HepG2 (cell line): ENCODE data around the gene DENND11. TPM values are rescaled to one million over a fixed set of nuclear protein-coding genes. Genes with fewer than 3 reads are reported as not detected.
A peak's percentile ranks its signal among the peaks of the same experiment; 100 is the strongest.

Experiments used
- AHR ChIP-seq: IDR thresholded peaks from 2 replicates; pipeline ENCODE4 v1.6.1; 2018; ENCODE audit warnings: missing genetic modification reagents, missing compliant biosample characterization
- EP300 ChIP-seq, 3 experiments: sonication (generic) in 1 of 3; formaldehyde crosslinking in 1 of 3; IDR thresholded peaks; 2 replicates each; pipeline versions ENCODE4 v1.5.1 to v1.6.1; 2011 to 2020; ENCODE audit warnings: low read depth in 2 of 3, low read length in 2 of 3, borderline replicate concordance in 1 of 3, improper control_type of control experiment in 1 of 3, mild to moderate bottlenecking in 1 of 3, missing genetic modification reagents in 1 of 3, moderate library complexity in 1 of 3
- NFKBIZ ChIP-seq: IDR thresholded peaks from 2 replicates; pipeline ENCODE4 v1.6.1; 2018; ENCODE audit warnings: missing genetic modification reagents, missing compliant biosample characterization
- RAD21 ChIP-seq: fragments of 450-650 bp; formaldehyde crosslinking; IDR thresholded peaks from 2 replicates; pipeline ENCODE4 v1.5.0; 2020; ENCODE audit warnings: mild to moderate bottlenecking
- TBL1XR1 ChIP-seq: fragments of 150-350 bp; IDR thresholded peaks from 2 replicates; pipeline ENCODE4 v1.6.1; 2014; ENCODE audit warnings: borderline replicate concordance, low read length; ENCODE audit not compliant: partially characterized antibody
- polyA plus RNA-seq, 8 experiments: library from polyadenylated mRNA; depleted of rRNA in 3 of 8; stranded (reverse) in 7 of 8; unstranded in 1 of 8; fragments of >200 nt; fragmentation: Illumina TruSeq in 4 of 8; extraction: Trizol in 4 of 8; gene quantifications; 2 replicates each; pipeline versions ENCODE4 v1.2.1 to v1.2.3, GENCODE V29; 2011 to 2016; ENCODE audit warnings: low read depth in 4 of 8, missing spikeins in 1 of 8, mixed read lengths in 1 of 8; ENCODE audit not compliant: insufficient read depth in 1 of 8
- total RNA-seq, 5 experiments: library from RNA; depleted of rRNA; stranded (reverse); fragments of >200 nt; fragmentation: Illumina TruSeq; extraction: Trizol; gene quantifications; 2 replicates each; pipeline ENCODE4 v1.2.3, GENCODE V29; 2016; ENCODE audit warnings: low read depth in 1 of 5
- TF ChIP-seq, protein P1 (sequence below), 2 experiments: fragments of 450-650 bp in 1 of 2; sonication (generic) in 1 of 2; formaldehyde crosslinking in 1 of 2; IDR thresholded peaks; 2 replicates each; pipeline versions ENCODE4 v1.6.1 to v1.8.0; 2016 to 2022; ENCODE audit warnings: antibody characterized with exemption in 1 of 2, mild to moderate bottlenecking in 1 of 2, missing genetic modification reagents in 1 of 2
- TF ChIP-seq, protein P2 (sequence below): sonication (generic); formaldehyde crosslinking; IDR thresholded peaks from 2 replicates; pipeline ENCODE4 v1.4.0; 2020; ENCODE audit warnings: missing genetic modification reagents
- TF ChIP-seq, protein P3 (sequence below): sonication (generic); formaldehyde crosslinking; IDR thresholded peaks from 2 replicates; pipeline ENCODE4 v1.8.0; 2023; ENCODE audit warnings: mild to moderate bottlenecking, missing genetic modification reagents
- TF ChIP-seq, protein P4 (sequence below): conservative IDR thresholded peaks from 2 replicates; pipeline ENCODE4 v1.6.1; 2018; ENCODE audit warnings: missing genetic modification reagents

The DENND11 gene
- total and polyA plus RNA-seq, 2 of the 13 experiments (the other 11 are each of a cell fraction or from before 2014, with no cell fraction given) = 7.1 to 10.5 TPM

DNA sequence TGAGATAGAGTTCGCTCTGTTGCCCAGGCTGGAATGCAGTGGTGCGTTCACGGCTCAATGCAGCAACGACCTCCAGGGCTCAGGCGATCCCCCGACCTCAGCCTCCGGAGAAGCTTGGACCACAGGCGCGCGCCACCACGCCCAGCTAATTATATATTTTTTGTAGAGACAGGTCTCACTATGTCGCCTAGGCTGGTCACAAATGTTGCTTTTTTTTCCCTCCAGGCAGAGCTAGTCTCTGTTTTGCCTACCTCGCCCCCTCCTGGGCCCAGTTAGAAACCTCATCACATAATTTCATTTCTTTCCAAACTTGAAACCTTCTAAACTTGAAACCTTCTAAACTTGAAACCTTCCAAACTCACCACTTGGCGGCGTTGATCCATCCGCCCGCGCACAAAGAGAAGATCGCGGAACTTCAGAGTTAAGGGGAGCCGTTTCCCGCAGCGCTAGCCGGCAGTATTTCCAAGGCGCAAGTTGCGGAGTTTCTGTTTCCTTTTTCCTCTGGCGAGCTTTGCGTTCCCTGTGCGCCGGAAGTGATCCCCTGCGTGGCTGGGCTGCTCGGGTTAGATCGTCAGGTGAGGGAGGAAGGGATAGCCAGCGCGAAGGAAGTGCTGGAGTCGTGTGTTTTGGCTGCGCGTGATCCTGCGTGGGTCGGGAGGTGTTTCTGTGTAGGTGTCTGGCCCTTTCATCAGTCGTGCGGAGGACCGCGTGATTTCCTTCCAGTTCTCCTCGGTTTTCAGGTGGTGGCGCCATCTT is 36.0 kb upstream of the DENND11 start, which contains the start of gene SSBP1 (continued):
- TF ChIP-seq, protein P1, sequence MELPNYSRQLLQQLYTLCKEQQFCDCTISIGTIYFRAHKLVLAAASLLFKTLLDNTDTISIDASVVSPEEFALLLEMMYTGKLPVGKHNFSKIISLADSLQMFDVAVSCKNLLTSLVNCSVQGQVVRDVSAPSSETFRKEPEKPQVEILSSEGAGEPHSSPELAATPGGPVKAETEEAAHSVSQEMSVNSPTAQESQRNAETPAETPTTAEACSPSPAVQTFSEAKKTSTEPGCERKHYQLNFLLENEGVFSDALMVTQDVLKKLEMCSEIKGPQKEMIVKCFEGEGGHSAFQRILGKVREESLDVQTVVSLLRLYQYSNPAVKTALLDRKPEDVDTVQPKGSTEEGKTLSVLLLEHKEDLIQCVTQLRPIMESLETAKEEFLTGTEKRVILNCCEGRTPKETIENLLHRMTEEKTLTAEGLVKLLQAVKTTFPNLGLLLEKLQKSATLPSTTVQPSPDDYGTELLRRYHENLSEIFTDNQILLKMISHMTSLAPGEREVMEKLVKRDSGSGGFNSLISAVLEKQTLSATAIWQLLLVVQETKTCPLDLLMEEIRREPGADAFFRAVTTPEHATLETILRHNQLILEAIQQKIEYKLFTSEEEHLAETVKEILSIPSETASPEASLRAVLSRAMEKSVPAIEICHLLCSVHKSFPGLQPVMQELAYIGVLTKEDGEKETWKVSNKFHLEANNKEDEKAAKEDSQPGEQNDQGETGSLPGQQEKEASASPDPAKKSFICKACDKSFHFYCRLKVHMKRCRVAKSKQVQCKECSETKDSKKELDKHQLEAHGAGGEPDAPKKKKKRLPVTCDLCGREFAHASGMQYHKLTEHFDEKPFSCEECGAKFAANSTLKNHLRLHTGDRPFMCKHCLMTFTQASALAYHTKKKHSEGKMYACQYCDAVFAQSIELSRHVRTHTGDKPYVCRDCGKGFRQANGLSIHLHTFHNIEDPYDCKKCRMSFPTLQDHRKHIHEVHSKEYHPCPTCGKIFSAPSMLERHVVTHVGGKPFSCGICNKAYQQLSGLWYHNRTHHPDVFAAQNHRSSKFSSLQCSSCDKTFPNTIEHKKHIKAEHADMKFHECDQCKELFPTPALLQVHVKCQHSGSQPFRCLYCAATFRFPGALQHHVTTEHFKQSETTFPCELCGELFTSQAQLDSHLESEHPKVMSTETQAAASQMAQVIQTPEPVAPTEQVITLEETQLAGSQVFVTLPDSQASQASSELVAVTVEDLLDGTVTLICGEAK (IDR thresholded peaks at IDR 0.05) = peak; percentile 93
- TF ChIP-seq, protein P1 (CRISPR knock-in tag; IDR thresholded peaks at IDR 0.05) = peak; percentile 75
- TF ChIP-seq, protein P2, sequence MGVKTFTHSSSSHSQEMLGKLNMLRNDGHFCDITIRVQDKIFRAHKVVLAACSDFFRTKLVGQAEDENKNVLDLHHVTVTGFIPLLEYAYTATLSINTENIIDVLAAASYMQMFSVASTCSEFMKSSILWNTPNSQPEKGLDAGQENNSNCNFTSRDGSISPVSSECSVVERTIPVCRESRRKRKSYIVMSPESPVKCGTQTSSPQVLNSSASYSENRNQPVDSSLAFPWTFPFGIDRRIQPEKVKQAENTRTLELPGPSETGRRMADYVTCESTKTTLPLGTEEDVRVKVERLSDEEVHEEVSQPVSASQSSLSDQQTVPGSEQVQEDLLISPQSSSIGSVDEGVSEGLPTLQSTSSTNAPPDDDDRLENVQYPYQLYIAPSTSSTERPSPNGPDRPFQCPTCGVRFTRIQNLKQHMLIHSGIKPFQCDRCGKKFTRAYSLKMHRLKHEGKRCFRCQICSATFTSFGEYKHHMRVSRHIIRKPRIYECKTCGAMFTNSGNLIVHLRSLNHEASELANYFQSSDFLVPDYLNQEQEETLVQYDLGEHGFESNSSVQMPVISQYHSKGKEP (CRISPR knock-in tag) = 0 out of 2 replicates have a peak, but pooled peaks have one; percentile 58
- TF ChIP-seq, protein P3, sequence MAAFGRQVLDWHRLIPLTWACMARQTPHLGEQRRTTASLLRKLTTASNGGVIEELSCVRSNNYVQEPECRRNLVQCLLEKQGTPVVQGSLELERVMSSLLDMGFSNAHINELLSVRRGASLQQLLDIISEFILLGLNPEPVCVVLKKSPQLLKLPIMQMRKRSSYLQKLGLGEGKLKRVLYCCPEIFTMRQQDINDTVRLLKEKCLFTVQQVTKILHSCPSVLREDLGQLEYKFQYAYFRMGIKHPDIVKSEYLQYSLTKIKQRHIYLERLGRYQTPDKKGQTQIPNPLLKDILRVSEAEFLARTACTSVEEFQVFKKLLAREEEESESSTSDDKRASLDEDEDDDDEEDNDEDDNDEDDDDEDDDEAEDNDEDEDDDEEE = no peak
- peak; percentile 83 for TF ChIP-seq TBL1XR1
- no peak; the same call in 1 of the 2 replicates for TF ChIP-seq AHR (CRISPR knock-in tag)
- TF ChIP-seq, protein P4, sequence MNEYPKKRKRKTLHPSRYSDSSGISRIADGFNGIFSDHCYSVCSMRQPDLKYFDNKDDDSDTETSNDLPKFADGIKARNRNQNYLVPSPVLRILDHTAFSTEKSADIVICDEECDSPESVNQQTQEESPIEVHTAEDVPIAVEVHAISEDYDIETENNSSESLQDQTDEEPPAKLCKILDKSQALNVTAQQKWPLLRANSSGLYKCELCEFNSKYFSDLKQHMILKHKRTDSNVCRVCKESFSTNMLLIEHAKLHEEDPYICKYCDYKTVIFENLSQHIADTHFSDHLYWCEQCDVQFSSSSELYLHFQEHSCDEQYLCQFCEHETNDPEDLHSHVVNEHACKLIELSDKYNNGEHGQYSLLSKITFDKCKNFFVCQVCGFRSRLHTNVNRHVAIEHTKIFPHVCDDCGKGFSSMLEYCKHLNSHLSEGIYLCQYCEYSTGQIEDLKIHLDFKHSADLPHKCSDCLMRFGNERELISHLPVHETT = peak; percentile 84
- TF ChIP-seq EP300 (IDR thresholded peaks at IDR 0.05; ENCODE audit: low read depth in 2 of 2, low read length in 2 of 2) = peak; percentile 48 to 70; a peak in 2 of 4 replicates
- no peak for TF ChIP-seq EP300 (CRISPR knock-in tag; IDR thresholded peaks at IDR 0.05; ENCODE audit: borderline replicate concordance)
- TF ChIP-seq RAD21 (CRISPR knock-in tag) = no peak
- TF ChIP-seq NFKBIZ = peak; percentile 71; the same call in 1 of the 2 replicates
